Renal cortex interstitium (tissue), 11 donors: ENCODE measurements around the gene HGD. TPM values are rescaled to one million over a fixed set of nuclear protein-coding genes. Genes with fewer than 3 reads are reported as not detected.

Source experiments
- DNase-seq, 11 donors: peaks; one replicate each; pipeline ENCODE4 v3.0.0-alpha.2; 2013; ENCODE audit warnings: low read depth in 9 of 11, low spot score in 4 of 11; ENCODE audit errors: extremely low read depth in 1 of 11
- polyA plus RNA-seq, 3 donors: library from polyadenylated mRNA; unstranded; fragments of 120-200 nt; gene quantifications; one replicate each; pipeline ENCODE4 v1.2.1, GENCODE V29; 2013; ENCODE audit not compliant: insufficient read length in 3 of 3

The HGD gene
- polyA plus RNA-seq, 3 donors = 73.4 to 104 (median 100) TPM

GRCh38 chr3:120608506-120608905 lies 73.5 kb downstream of the HGD start:
- DNase-seq = no peak

- DNase-seq = no peak
These were observed 77.3 kb downstream of the HGD start for GRCh38 chr3:120604784-120605183.

GRCh38 chr3:120604382-120604781 lies 77.7 kb downstream of the HGD start:
- DNase-seq = no peak

GRCh38 chr3:120602682-120603081 lies 79.4 kb downstream of the HGD start:
- DNase-seq = no peak

- peak in 1 of 11 donors; percentile 6 for DNase-seq
These were observed 80.5 kb downstream of the HGD start for GRCh38 chr3:120601554-120601953.

- DNase-seq = no peak
These were observed 82.8 kb downstream of the HGD start for GRCh38 chr3:120599211-120599610.

- no peak for DNase-seq
These were observed 84.5 kb downstream of the HGD start for GRCh38 chr3:120597445-120598049.

- DNase-seq = no peak
These were observed 85.2 kb downstream of the HGD start for GRCh38 chr3:120596853-120597223.

- DNase-seq = peak; percentile 94 to 99 (median 97)
These were observed 85.8 kb downstream of the HGD start, which contains the start of gene NDUFB4 for GRCh38 chr3:120596116-120596852. NDUFB4 (plus strand) TSS chr3:120596336; CDS start chr3:120596360, 24 bp downstream.

- no peak for DNase-seq
These were observed 86.3 kb downstream of the HGD start for GRCh38 chr3:120595788-120596115.

- no peak for DNase-seq
These were observed 94.6 kb downstream of the HGD start for GRCh38 chr3:120587332-120587975.

Other genes starting within 250 kb of the HGD start
- gene FSTL1, start 231.2 kb downstream of the HGD start, polyA plus RNA-seq = 100 to 1,000 TPM; 491 to 605 (median 545) TPM
- gene NDUFB4, start 85.9 kb downstream of the HGD start, polyA plus RNA-seq = 100 to 1,000 TPM; 170 to 209 (median 205) TPM
- 10 to 100 TPM; 26.5 to 33.0 (median 28.9) TPM for gene RABL3, start 60.3 kb upstream of the HGD start, polyA plus RNA-seq
- gene GTF2E1, start 60.5 kb upstream of the HGD start, polyA plus RNA-seq = 10 to 100 TPM; 14.4 to 19.2 (median 15.4) TPM
- under 1 TPM; 0.15 to 0.30 (median 0.20) TPM for gene STXBP5L, start 226.0 kb upstream of the HGD start, polyA plus RNA-seq